Measurements from ENCODE around the gene GRIP2.
"Not testable (repeated sequence)": the region's sequence is repeated elsewhere in the genome, so short reads cannot be mapped to it uniquely, and the experiment has no call there.

The GRIP2 gene

GRCh38 chr3:14519406-14519805 lies 20.7 kb downstream of the GRIP2 start:
- DNase-seq: no peak

- no peak for DNase-seq
Observed at GRCh38 chr3:14518893-14519292, 21.2 kb downstream of the GRIP2 start.

GRCh38 chr3:14518432-14518802 lies 21.7 kb downstream of the GRIP2 start:
- DNase-seq: no peak

GRCh38 chr3:14517601-14518431 lies 22.3 kb downstream of the GRIP2 start:
- no peak for DNase-seq

GRCh38 chr3:14516738-14517345 lies 23.3 kb downstream of the GRIP2 start:
- DNase-seq: no peak

GRCh38 chr3:14515526-14515925 lies 24.6 kb downstream of the GRIP2 start:
- DNase-seq: not testable (repeated sequence)

- DNase-seq: no peak
Observed at GRCh38 chr3:14514323-14514720, 25.8 kb downstream of the GRIP2 start.

- no peak for DNase-seq
Observed at GRCh38 chr3:14513566-14514322, 26.4 kb downstream of the GRIP2 start.

- no peak for DNase-seq
Observed at GRCh38 chr3:14512942-14513327, 27.2 kb downstream of the GRIP2 start.

GRCh38 chr3:14512281-14512941 lies 27.7 kb downstream of the GRIP2 start:
- DNase-seq: no peak

- no peak for DNase-seq
Observed at GRCh38 chr3:14511623-14512280, 28.4 kb downstream of the GRIP2 start.

- DNase-seq: no peak
Observed at GRCh38 chr3:14510838-14511622, 29.1 kb downstream of the GRIP2 start.

GRCh38 chr3:14509796-14510100 lies 30.4 kb downstream of the GRIP2 start:
- DNase-seq: no peak

- peak; percentile 38 for DNase-seq
Observed at GRCh38 chr3:14508966-14509795, 31.0 kb downstream of the GRIP2 start.

- DNase-seq: no peak
Observed at GRCh38 chr3:14508505-14508819, 31.7 kb downstream of the GRIP2 start.

- DNase-seq: no peak
Observed at GRCh38 chr3:14507757-14508504, 32.2 kb downstream of the GRIP2 start.

- no peak for DNase-seq
Observed at GRCh38 chr3:14507305-14507741, 32.8 kb downstream of the GRIP2 start.

GRCh38 chr3:14506626-14507304 lies 33.4 kb downstream of the GRIP2 start:
- DNase-seq: no peak

GRCh38 chr3:14505803-14506500 lies 34.2 kb downstream of the GRIP2 start:
- no peak for DNase-seq
